HUES64 (cell line): ENCODE results near the gene UBR1.
"Not testable (repeated sequence)": the region's sequence is repeated elsewhere in the genome, so short reads cannot be mapped to it uniquely, and the experiment has no call there.

ENCODE experiments used
- H3K27ac ChIP-seq: 2 replicates; pipeline ENCODE4 v1.7.0; 2013; ENCODE audit warnings: low read depth, low read length, inconsistent platforms
- H3K27me3 ChIP-seq: 2 replicates; pipeline ENCODE4 v1.6.1; 2013; ENCODE audit warnings: mild to moderate bottlenecking, low read length; ENCODE audit not compliant: insufficient read depth
- H3K36me3 ChIP-seq: 2 replicates; pipeline ENCODE4 v1.6.1; 2013; ENCODE audit warnings: mild to moderate bottlenecking, low read length; ENCODE audit not compliant: insufficient read depth
- H3K4me1 ChIP-seq: 2 replicates; pipeline ENCODE4 v1.6.1; 2013; ENCODE audit warnings: mild to moderate bottlenecking, low read length, moderate library complexity; ENCODE audit not compliant: insufficient read depth
- H3K4me3 ChIP-seq: 2 replicates; pipeline ENCODE4 v1.5.1; 2013; ENCODE audit warnings: mild to moderate bottlenecking, low read length, moderate library complexity
- H3K9ac ChIP-seq: 2 replicates; pipeline ENCODE4 v1.6.1; 2013; ENCODE audit warnings: mild to moderate bottlenecking, low read depth, low read length
- H3K9me3 ChIP-seq: 2 replicates; pipeline ENCODE4 v1.6.1; 2013; ENCODE audit warnings: low read depth, low read length; ENCODE audit not compliant: insufficient read depth
- WGBS: fragments of 150-250, 120-280 bp; methylation state at CpG from one replicate; pipeline ENCODE4 v1.1.7; 2013; ENCODE audit warnings: missing lambda C conversion rate; 5-methylcytosine and 5-hydroxymethylcytosine counted together

Gene UBR1

GRCh38 chr15:42964476-42964875, 141.4 kb downstream of the UBR1 start:
- H3K4me1 ChIP-seq, result no peaks in the 10 kb centered on the region
- H3K9me3 ChIP-seq, result no peaks in the 10 kb centered on the region
- peaks cover 66% of the 10 kb centered on the region for H3K36me3 ChIP-seq
- WGBS, result 94% methylated on average over 5 of the region's 5 CpGs
- no peak overlapping the region for H3K4me3 ChIP-seq
- no peak overlapping the region for H3K9ac ChIP-seq
- H3K27me3 ChIP-seq, result no peaks in the 10 kb centered on the region
- H3K27ac ChIP-seq, result no peak overlapping the region

DNA sequence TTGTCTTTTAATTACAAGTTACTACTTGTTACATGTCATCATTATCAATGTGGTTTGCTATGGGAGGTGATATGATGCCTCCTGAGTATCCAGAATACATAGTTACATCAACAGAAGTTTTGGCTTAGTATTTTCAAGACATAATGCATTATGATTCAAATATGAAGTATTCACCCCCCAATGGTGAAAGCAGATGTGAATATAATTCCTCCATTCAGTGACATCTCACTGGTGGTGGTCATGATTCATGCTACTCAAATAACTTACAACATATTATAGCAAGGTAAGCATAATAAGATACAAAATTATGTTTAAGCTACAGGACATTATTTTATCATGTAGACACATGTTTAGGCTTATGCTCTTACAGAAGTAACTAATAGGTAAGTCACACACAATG, 150.3 kb downstream of the UBR1 start:
- Histone ChIP-seq H3K36me3 (peaks cover 72% of the 10 kb centered on the region), H3K4me3 (no peak overlapping the region)

GRCh38 chr15:42954291-42954690, 151.5 kb downstream of the UBR1 start:
- peaks cover 67% of the 10 kb centered on the region for H3K36me3 ChIP-seq
- H3K27me3 ChIP-seq, result no peaks in the 10 kb centered on the region
- H3K4me1 ChIP-seq, result no peaks in the 10 kb centered on the region
- no peak overlapping the region for H3K4me3 ChIP-seq
- no peaks in the 10 kb centered on the region for H3K9me3 ChIP-seq
- WGBS, result 95% methylated on average over 4 of the region's 4 CpGs
- no peak overlapping the region for H3K27ac ChIP-seq
- no peak overlapping the region for H3K9ac ChIP-seq

More for the DNA sequence above, 150.3 kb downstream of the UBR1 start:
- H3K9me3 ChIP-seq, result no peaks in the 10 kb centered on the region
- H3K4me1 ChIP-seq, result no peaks in the 10 kb centered on the region
- no peak overlapping the region for H3K27ac ChIP-seq
- no peaks in the 10 kb centered on the region for H3K27me3 ChIP-seq
- no peak overlapping the region for H3K9ac ChIP-seq

DNA sequence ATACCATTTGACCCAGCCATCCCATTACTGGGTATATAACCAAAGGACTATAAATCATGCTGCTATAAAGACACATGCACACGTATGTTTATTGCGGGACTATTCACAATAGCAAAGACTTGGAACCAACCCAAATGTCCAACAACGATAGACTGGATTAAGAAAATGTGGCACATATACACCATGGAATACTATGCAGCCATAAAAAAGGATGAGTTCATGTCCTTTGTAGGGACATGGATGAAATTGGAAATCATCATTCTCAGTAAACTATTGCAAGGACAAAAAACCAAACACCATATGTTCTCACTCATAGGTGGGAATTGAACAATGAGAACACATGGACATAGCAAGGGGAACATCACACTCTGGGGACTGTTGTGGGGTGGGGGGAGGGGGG, 156.9 kb downstream of the UBR1 start:
- H3K36me3 ChIP-seq, result peaks cover 57% of the 10 kb centered on the region
- WGBS, result 90% methylated on average over 2 of the region's 3 CpGs
- not testable (repeated sequence) for H3K4me3 ChIP-seq, H3K9ac ChIP-seq, H3K27me3 ChIP-seq, H3K9me3 ChIP-seq, H3K27ac ChIP-seq, H3K4me1 ChIP-seq

DNA sequence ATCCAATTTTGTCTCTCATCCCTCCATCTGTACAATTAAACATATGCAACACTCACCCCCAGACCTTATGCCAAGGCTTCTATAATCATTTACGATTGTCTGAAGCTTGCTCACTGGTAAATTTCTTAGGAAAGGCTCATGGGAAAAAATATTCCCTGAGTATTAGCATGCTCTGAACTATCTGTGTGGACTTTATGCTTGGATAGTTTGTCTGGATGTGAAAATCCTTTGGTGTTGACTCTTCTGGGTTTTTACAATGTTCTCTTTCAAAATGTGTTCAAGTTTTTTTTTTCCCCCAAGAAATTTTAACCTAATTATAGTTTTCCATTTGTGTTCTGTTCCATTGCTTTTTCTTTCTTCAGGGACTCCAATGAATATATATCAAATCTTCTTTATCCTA, 165.3 kb downstream of the UBR1 start:
- 96% methylated on average over 1 of the region's 1 CpG for WGBS
- no peaks in the 10 kb centered on the region for H3K27me3 ChIP-seq
- no peak overlapping the region for H3K27ac ChIP-seq
- no peak overlapping the region for H3K9ac ChIP-seq
- peaks cover 22% of the 10 kb centered on the region for H3K36me3 ChIP-seq
- no peak overlapping the region for H3K4me3 ChIP-seq
- H3K9me3 ChIP-seq, result no peaks in the 10 kb centered on the region
- H3K4me1 ChIP-seq, result no peaks in the 10 kb centered on the region

- Histone ChIP-seq H3K27me3 (no peaks in the 10 kb centered on the region), H3K9ac (no peak overlapping the region), H3K27ac (no peak overlapping the region), H3K4me1 (no peaks in the 10 kb centered on the region), H3K36me3 (peaks cover 16% of the 10 kb centered on the region), H3K4me3 (no peak overlapping the region), H3K9me3 (no peaks in the 10 kb centered on the region)
- 94% methylated on average over 8 of the region's 8 CpGs for WGBS
Measured at GRCh38 chr15:42939841-42940240, 166.0 kb downstream of the UBR1 start.

GRCh38 chr15:42937143-42937542, 168.7 kb downstream of the UBR1 start:
- no peaks in the 10 kb centered on the region for H3K4me1 ChIP-seq
- no peak overlapping the region for H3K4me3 ChIP-seq
- H3K27ac ChIP-seq, result no peak overlapping the region
- no peak overlapping the region for H3K9ac ChIP-seq
- H3K36me3 ChIP-seq, result no peaks in the 10 kb centered on the region
- no peaks in the 10 kb centered on the region for H3K9me3 ChIP-seq
- H3K27me3 ChIP-seq, result no peaks in the 10 kb centered on the region

DNA sequence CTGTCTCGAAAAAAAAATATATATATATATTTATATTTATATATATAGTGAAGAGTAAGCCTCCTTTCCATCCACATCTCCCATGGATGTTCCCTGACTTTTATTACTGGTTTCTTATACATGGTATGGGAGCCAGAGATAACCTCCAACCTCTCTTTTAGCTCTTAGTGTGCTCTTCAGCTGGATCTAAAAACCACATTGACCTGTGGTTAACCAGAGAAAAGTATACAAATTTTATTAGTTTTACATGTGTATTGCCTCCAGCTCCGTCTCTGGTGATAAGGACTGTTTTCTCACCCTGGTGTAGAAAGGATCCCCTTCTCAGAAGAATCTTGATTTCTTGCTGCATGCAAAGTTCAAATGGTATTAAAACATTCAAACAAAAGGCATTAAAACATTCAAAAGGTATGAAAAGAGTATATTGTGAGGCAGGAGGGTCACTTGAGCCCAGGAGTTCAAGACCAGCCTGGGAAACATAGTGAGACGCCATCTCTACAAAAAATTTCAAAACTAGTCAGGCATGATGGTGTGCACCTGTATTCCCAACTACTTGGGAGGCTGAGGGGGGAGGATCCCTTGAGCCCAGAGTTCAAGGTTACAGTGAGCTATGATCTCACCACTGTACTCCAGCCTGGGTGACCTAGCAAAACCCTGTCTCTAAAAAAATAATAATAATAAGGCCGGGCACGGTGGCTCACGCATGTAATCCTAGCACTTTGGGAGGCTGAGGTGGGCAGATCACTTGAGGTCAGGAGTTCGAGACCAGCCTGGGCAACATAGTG, 171.8 kb downstream of the UBR1 start:
- Histone ChIP-seq H3K9me3 (no peaks in the 10 kb centered on the region), H3K27me3 (no peaks in the 10 kb centered on the region), H3K4me3 (no peak overlapping the region), H3K36me3 (no peaks in the 10 kb centered on the region), H3K9ac (no peak overlapping the region), H3K27ac (no peak overlapping the region), H3K4me1 (no peaks in the 10 kb centered on the region)
- 70% methylated on average over 4 of the region's 7 CpGs for WGBS

DNA sequence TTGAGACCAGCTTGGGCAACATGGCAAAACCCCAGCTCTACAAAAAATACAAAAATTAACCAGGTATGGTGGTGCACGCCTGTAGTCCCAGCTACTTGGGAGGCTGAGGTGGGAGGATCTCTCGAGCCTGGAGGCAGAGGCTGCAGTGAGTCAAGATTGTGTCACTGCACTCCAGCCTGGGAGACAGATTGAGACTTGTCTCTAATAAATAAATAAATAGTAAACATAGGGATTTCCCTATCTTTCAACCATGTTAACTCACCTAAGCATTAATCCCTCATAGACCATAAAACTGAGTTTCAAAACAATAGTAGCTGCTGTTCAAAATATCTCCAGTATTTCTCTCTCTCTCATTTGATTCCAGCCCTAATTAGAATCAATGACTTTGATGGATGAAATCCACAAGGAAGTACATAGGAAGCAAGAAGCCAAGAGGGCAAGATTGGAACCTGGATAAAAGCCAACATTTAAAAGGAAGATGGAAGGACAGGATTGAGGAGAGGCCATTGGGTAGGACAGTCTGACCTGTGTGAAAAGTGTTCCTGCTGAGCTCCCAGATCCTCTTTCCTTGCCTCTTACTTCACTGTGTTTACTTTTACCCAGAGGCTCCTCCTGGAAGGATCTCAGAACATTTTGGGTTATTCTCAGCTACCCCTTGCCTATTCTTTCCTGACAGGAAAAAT, 172.9 kb downstream of the UBR1 start:
- 94% methylated on average over 2 of the region's 2 CpGs for WGBS

GRCh38 chr15:42931702-42932486, 173.9 kb downstream of the UBR1 start:
- H3K9ac ChIP-seq, result no peak overlapping the region
- WGBS, result 88% methylated on average over 6 of the region's 7 CpGs
- no peaks in the 10 kb centered on the region for H3K9me3 ChIP-seq
- H3K4me1 ChIP-seq, result no peaks in the 10 kb centered on the region
- no peaks in the 10 kb centered on the region for H3K27me3 ChIP-seq
- no peak overlapping the region for H3K27ac ChIP-seq
- no peaks in the 10 kb centered on the region for H3K36me3 ChIP-seq
- no peak overlapping the region for H3K4me3 ChIP-seq

More for the DNA sequence above, 172.9 kb downstream of the UBR1 start:
- no peak overlapping the region for H3K27ac ChIP-seq
- no peak overlapping the region for H3K9ac ChIP-seq
- no peaks in the 10 kb centered on the region for H3K9me3 ChIP-seq
- no peaks in the 10 kb centered on the region for H3K4me1 ChIP-seq
- H3K36me3 ChIP-seq, result no peaks in the 10 kb centered on the region
- no peak overlapping the region for H3K4me3 ChIP-seq
- H3K27me3 ChIP-seq, result no peaks in the 10 kb centered on the region

DNA sequence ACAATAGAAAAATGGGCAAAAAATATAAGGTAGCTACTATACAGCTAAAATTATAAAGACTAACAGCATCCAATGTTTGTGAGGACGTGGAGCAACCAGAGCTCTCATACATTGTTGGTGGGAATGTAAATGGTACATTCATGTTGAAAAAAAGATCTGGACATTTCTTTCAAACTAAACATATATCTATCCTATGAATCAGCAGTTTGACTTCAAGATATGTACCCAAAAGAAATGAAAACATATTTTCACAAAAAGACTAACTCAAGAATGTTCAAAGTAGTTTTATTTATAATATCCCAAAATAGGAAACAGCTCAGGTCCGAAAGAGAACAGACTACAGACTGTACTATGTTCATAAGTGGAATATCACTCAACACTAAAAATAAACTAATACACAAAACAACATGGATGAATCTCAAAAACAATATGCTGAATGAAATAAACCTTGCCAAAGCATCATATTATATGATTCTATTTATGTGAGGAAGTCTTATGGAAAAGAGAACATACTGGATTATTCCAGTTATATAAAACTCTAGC, 176.5 kb downstream of the UBR1 start:
- H3K9ac ChIP-seq, result no peak overlapping the region
- no peaks in the 10 kb centered on the region for H3K4me1 ChIP-seq
- no peaks in the 10 kb centered on the region for H3K27me3 ChIP-seq
- H3K9me3 ChIP-seq, result no peaks in the 10 kb centered on the region
- H3K36me3 ChIP-seq, result no peaks in the 10 kb centered on the region
- H3K27ac ChIP-seq, result no peak overlapping the region
- H3K4me3 ChIP-seq, result no peak overlapping the region
- WGBS, result 83% methylated on average over 1 of the region's 2 CpGs
